ENCODE data around the gene CACNA1C. TPM values are rescaled to one million over a fixed set of nuclear protein-coding genes. Genes with fewer than 3 reads are reported as not detected.

Gene CACNA1C
- total and polyA plus RNA-seq, 2 of the 4 experiments (the other 2 are of a cell fraction), result 1.6 to 2.6 TPM

DNA sequence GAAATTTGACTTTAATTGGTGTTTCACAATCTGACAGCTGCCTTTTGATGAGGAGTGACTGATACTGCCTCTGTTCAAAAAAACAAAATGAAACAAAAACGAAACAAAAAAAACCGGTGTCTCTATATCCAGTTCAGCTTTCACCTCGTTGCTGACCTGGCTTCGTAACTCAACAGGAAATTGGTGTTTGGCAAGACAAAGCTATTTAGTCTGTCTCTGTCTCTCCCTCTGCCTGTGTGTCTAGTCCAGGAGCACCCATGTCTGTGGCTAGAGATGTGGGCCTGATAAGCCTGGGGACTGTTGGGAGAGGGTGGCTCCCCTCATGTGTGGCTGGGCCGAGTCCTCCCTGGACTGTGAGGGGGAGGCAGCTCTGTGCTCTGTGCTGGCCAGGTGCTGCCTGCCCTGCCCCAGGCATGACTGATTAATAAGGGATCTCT is 11.3 kb downstream of the CACNA1C start:
- Histone ChIP-seq H3K79me1 (ENCODE audit: low read depth in 1 of 2, low read length in 2 of 2) (peaks cover 25 to 41% of the 10 kb centered on the region in 2 experiments), H3K14ac (replicated peaks; ENCODE audit: low read depth, low read length) (peak overlapping the region; percentile 57), H2BK120ac (ENCODE audit: low read depth, low read length) (peak overlapping the region; percentile 33), H3K9me1 (ENCODE audit: insufficient read depth, low read length) (peaks cover 9% of the 10 kb centered on the region; the same call in 1 of the 2 replicates), H3K4me3 (ENCODE audit: insufficient read depth, low read depth, low read length) (no peak overlapping the region), H4K91ac (ENCODE audit: insufficient read depth, low read depth, low read length) (peak overlapping the region; percentile 76), H2BK20ac (ENCODE audit: low read depth, low read length) (peak overlapping the region; percentile 62), H3K4ac (ENCODE audit: low read depth, low read length) (peak overlapping the region; percentile 87), H3K9ac (ENCODE audit: low read depth, low read length) (peak overlapping the region; percentile 0; the same call in 1 of the 2 replicates), H3K9me3 (ENCODE audit: control insufficient read depth, insufficient read depth, low read length) (peaks cover 6% of the 10 kb centered on the region; the same call in 1 of the 2 replicates), H2AK5ac (ENCODE audit: low read depth, low read length) (peak overlapping the region; percentile 78; the same call in 1 of the 2 replicates), H4K5ac (ENCODE audit: low read depth, low read length) (no peak overlapping the region), H3K18ac (ENCODE audit: low read depth, low read length) (no peak overlapping the region; the same call in 1 of the 2 replicates), H3K56ac (ENCODE audit: extremely low read depth, insufficient read depth, low read length) (no peak overlapping the region), H3K23ac (ENCODE audit: low read depth, low read length) (peak overlapping the region; percentile 84; the same call in 1 of the 2 replicates), H3K4me2 (ENCODE audit: low read depth, low read length) (peak overlapping the region; percentile 28), H3K4me1 (ENCODE audit: control insufficient read depth, insufficient read depth, low read length) (peaks cover 7% of the 10 kb centered on the region; the same call in 1 of the 2 replicates), H3K27me3 (ENCODE audit: control insufficient read depth, insufficient read depth, low read length) (no peaks in the 10 kb centered on the region), H3K36me3 (ENCODE audit: control insufficient read depth, insufficient read depth, low read length) (0 out of 2 replicates have a peak, but pooled peaks cover 2% of the 10 kb centered on the region), H2AFZ (replicated peaks; ENCODE audit: low read length, poor library complexity) (peak overlapping the region; percentile 74), H4K20me1 (ENCODE audit: insufficient read depth, low read length) (no peaks in the 10 kb centered on the region; the same call in 1 of the 2 replicates), H4K8ac (ENCODE audit: low read depth in 2 of 2, low read length in 2 of 2) (peak overlapping the region in 1 of 2 experiments; percentile 80; a peak in 1 of 4 replicates), H2BK15ac (ENCODE audit: low read depth, low read length) (peak overlapping the region; percentile 9; the same call in 1 of the 3 replicates), H3K27ac (ENCODE audit: insufficient read depth, low read length) (no peak overlapping the region), H2AK9ac (replicated peaks; ENCODE audit: low read depth, low read length, poor library complexity) (peak overlapping the region; percentile 83), H2BK5ac (ENCODE audit: low read depth, low read length, poor library complexity, severe bottlenecking) (peak overlapping the region; percentile 21)
- no CpG with 5 or more reads among the region's 5 CpGs for WGBS, 2 experiments (ENCODE audit: extremely low coverage in 2 of 2, insufficient read length in 1 of 2)
- intact Hi-C loops (cut with micrococcal nuclease) (no loop called here), in situ Hi-C loops (cut with MboI; ENCODE audit: low sequenced_read_pairs) (no loop called here), dilution Hi-C loops (cut with HindIII; ENCODE audit: low sequenced_read_pairs, unreplicated experiment) (no loop called here)
- CTCF ChIA-PET, result interaction anchor here (0.6 to 1.3 kb wide), 2 partner anchors 11 to 63 kb away, joined by 4 read pairs; no protein-coding TSS in a partner anchor
- DNase-seq, result peak; percentile 59
- BruUV-seq (replicated peaks), result no TSS peak
- ATAC-seq (ENCODE audit: low read depth), result peak; percentile 71
- TF ChIP-seq CEBPB (IDR thresholded peaks at IDR 0.05; ENCODE audit: low read depth, low read length), result peak; percentile 62; the same call in 1 of the 2 replicates
- TF ChIP-seq, protein P1, sequence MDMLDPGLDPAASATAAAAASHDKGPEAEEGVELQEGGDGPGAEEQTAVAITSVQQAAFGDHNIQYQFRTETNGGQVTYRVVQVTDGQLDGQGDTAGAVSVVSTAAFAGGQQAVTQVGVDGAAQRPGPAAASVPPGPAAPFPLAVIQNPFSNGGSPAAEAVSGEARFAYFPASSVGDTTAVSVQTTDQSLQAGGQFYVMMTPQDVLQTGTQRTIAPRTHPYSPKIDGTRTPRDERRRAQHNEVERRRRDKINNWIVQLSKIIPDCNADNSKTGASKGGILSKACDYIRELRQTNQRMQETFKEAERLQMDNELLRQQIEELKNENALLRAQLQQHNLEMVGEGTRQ (IDR thresholded peaks at IDR 0.05; ENCODE audit: low read depth, low read length), result no peak
- POLR2A ChIA-PET (ENCODE audit: unreplicated experiment), result interaction anchor here (0.6 kb wide), 1 partner anchor 411 kb away, joined by 5 read pairs; no protein-coding TSS in a partner anchor

Measured in IMR-90 (cell line).